HG03103 (cell line): Measurements from ENCODE around the gene CMTR1.

Experiments
- ATAC-seq: cut with Tn5 transposase; IDR thresholded peaks from one replicate; pipeline ENCODE4 v1.9.1; 2021; ENCODE audit warnings: low read depth; ENCODE audit not compliant: unreplicated experiment

CMTR1 gene

DNA sequence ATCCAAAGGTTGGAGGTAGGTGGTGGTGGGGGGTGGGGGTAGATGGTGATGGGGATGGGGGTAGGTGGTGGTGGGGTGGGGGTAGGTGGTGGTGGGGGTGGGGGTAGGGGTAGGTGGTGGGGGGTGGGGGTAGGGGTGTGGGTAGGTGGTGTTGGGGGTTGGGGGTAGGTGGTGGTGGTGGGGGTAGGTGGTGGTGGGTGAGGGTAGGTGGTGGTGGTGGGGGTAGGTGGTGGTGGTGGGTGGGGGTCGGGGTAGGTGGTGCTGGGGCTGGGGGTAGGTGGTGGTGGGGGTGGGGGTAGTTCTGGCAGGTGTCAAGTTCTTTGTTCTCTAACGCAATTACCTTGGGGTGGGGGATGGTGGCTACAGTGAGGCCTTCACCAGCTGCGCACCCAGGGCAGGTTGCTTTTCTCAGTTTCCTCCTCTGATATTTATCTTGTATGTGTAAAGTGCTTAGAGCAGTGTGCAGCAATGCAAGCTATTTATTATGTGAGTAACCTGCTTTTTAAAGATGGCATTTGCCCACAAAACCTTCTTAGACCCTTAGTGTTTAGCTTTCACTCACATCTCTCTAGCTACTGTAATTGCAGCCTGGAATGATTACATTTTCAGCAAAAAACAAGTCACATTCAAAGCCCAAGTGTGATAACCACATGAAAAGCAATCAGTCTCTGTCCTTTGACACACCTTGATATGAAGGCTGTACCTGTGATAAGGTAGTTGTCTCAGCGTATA is 74.8 kb downstream of the CMTR1 start:
- no peak for ATAC-seq

DNA sequence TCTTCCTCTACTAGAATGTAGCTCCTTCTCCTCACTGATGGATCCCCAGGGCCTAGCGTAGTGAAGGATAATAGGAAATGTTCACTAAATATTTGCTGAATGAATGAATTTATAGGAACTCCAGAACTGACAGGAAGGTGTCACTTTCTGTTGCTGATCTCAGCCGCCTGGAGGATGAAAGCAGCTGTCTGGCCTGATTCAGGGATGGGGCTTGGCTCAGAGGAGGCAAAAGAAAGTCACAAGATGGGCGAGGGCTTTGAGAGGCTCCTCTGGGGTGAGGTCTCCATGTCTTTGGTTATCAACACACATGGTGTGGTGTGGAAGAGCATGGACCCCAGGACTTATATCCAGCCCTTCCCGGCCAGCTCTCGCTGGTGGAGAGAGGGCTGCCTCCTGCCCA is 78.2 kb downstream of the CMTR1 start:
- ATAC-seq = no peak

DNA sequence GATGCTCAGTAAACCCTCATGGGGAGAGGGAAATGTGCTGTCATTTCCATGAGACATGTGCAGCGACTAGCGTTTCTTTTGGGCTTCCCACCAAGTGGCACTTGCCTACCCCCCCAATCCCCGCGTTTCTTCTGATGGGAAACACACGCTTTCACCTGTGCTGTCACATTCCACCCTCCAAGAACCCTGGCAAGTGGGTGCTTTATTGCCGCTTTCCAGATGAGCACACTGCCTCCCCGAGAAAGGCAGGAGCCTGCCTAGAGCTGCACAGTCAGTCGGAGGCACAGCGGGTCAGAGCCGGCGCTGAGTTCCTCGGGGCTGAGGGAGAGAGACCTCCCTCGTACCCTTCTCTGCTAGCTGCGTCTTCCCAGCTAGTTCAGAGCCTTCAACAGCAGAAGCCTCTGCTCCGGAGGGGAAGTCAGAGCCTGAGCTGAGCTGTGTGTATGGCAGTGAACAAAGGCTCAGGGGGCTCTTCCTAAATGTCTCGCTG is 78.9 kb downstream of the CMTR1 start:
- ATAC-seq = no peak

DNA sequence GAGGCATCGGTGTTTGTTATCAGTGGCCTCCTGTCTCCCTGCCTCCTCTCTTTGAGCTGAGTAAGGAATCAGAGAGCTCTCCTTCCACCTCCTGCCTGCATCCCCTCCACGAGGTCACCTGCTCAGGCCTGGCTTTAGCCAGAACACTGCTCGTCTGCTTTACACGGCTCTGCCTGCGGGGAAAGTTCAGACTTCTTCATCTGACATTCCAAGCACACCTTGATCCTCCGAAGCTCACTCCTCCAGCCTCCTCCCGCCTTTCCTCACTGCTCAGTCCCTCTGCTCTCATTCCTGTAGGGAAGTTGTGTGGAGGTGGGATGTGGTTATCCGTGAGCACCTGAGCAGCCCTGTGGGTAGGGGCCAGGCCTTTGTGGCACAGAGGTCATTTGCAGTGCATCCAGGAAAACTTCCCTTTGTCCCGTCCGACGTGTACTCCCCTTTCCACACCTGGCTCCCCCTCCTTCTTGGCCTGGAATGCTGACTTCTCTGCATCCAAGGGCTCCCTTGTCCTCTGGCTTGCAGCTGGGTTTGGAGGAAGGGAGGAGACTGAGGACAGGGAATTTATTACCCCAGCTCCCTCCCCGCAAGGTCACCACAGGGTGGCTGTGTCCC is 79.5 kb downstream of the CMTR1 start:
- ATAC-seq = no peak

DNA sequence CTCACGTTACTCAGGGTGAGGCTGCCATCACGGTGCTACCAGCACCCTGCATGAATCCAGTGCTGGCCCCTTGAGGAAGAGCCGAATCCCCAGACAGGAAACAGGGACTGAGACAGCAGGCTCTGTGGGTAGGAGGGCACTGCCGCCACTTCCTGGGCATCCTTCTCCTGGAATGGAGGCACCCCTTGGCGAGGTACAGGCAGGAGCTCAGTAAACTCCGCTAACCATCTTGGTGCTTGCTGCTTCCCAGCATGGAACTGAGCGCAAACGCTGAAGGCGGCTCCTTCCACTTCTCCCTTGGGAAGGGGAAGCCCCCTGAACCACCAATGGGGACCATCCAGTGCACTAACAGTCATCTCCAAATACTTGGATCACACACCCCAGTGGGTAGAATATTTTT is 80.1 kb downstream of the CMTR1 start:
- no peak for ATAC-seq

DNA sequence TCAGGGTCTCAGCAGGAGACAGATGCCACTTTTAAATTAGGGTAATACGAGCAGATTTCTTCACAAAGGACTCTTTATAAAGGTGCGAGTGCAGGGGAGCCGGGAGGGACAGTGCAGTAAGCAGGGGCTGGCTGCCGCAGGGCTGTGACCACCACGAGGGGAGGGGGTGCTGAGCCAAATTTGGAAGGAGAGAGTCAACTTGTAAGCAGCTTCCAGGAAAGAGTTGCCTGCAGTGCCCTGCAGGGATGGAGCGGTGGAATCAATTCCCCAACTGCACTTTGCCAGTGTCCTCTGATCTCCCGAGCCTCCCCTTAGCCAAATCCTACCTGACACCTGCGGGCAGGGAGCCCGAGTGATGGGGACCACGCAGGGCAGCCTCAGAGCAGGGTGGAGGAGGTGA is 80.6 kb downstream of the CMTR1 start:
- no peak for ATAC-seq

DNA sequence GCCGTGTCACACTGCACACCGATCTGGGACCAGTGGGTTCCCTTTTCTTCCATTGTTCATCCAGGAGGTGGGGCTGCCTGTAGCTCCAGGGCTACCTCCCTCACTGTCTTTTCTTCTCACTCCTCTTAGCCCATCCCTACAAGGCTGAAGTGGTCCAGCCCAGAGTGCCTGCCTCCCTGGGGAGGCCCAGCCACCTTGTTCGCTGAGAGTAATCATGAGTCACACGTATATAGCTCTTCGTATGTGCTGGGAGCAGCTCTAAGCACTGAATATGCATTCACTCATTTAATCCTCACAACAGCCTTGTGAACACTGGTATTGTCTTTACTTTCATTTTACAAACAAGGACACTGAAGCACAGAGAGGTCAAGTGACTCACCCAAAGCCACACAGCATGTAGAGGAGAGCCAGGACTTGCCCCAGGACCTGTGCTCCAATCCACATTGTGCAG is 81.3 kb downstream of the CMTR1 start:
- ATAC-seq = no peak

DNA sequence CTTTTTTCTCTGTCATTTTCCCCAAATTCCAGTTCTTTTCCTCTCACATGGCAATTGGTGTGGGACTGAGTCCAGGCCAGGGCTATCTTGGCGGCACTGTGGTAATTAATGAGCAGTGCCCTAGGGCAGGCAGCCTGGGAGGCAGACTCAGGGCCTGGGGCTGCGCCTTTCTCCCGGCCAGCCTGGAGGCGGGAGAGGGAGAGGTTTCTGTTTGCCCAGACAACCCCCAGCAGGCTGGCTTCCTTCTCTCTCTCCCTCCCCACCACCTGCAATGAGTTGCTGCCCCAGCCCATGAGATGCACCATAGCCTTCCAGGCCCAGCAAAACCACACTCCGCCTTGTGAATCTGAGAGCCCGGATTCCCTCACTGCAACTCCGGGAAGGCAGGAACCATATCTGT is 81.8 kb downstream of the CMTR1 start:
- no peak for ATAC-seq

DNA sequence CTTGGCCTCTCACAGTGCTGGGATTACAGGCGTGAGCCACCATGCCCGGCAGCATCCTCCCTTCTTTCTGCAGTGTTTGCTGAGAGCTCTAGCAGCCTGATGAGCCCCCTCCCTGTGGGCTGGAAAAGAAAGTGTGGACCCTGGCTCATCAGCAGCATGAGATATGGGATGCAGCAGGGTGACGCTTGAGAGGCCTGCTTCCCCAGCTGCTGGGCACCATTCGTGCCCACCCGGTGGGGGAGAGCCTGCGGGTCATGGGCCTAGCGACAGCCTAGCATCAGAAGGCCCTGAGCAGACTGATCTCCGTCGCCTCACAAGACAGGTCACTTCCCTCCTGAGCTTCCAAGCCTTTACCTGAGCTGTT is 82.7 kb downstream of the CMTR1 start:
- no peak for ATAC-seq

DNA sequence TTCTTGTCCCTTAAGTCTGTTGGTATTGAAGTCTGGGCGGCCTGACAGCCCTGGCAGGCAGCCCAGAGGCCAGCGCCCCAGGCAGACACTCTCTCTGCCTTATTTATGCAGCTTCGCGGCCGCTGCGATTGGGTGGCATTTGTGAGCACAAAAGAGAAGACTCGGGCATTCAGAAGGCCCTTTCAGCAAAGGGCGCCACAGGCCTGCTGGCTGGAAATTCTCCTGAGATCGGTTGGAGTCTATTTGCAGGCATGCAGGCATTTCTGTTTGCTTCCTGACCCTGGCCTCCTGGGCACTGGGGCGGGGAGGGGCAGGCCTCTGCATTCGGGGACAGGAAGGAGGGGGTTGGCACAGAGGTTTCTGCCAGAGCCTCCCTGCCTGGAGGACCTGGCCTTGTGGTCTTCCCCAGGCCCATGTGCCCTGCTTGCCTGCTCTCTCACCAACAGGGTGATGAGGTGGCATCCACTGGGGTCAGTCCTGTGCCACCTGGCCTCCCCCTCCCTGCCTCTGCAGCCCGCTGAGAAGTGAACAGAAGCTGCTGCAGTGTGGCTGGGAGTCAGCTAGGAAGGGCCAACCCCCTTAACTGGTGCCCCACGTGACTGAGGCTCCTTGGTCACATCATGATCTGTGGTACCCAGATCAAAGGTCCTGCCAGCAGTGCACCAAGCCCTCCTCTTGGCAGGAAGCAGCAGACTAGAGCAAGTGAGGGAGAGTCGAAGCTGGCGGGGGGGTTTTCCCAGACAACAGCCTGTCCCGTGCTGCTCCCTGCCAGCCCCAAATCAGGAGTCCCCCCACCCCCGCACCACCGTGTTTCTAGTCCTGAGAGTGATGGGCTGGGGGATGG is 83.3 kb downstream of the CMTR1 start:
- peak; percentile 44 for ATAC-seq

DNA sequence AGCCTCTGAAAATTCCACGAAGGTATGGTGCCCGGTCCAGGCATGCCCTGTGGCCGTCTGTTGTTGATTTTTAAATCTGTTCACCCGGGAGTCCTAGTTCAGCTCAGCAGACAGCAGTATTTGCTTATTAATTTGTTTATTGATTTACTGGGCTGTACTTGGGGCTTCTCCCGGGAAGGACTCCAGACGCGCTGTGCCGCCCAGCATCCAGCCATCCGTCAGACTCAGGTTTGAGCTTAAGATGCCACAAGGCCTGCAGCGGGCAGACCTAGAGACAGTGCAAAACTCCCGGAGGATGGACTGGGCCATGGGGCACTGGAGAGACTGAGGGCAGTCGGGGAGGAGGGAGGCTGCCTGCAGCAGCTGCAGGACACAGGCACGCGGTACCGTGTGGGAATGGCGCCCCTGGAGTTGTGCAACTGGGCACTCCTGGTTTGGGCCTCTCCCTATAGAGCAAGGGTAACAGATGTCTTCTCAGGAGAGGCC is 83.9 kb downstream of the CMTR1 start:
- ATAC-seq = peak; percentile 12

DNA sequence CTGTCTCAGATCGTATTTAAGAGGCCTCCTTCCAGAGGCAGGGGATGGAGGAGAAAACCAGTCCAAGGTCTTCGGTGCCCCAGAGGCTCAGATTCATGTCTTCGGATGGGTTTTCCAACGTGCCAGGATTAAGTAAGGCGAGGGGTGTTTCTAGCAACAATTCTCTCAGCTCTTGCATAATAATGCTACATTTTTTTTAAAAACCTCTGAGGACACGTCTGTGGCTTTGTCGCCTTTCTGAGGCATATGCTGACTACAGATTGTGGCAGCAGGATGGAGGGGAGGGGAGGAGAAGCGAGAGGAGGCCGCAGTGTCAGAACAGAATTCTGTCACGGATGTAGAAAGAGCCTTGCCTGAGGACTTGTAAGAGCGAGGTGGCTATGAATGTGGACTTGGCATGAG is 84.4 kb downstream of the CMTR1 start:
- peak; percentile 47 for ATAC-seq

DNA sequence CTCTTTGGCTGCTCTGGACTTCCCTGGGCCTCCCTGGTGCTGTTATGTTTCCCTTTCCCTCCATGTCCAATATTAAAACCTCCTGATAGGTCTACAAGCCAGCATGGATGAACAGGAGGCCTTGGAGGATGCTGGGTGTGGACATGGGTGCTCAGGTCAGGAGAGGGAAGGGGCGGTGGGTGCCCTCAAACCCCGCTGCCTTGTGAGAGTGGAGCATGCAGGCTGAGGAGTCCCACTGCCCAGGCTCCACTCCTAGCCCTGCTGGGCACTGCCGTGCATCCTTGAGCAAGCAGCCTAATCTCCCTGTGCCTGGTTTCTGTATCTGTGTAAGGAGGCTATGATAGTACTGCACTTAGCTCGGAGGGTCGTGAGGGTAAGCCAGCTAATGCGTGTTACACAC is 85.1 kb downstream of the CMTR1 start:
- no peak for ATAC-seq

DNA sequence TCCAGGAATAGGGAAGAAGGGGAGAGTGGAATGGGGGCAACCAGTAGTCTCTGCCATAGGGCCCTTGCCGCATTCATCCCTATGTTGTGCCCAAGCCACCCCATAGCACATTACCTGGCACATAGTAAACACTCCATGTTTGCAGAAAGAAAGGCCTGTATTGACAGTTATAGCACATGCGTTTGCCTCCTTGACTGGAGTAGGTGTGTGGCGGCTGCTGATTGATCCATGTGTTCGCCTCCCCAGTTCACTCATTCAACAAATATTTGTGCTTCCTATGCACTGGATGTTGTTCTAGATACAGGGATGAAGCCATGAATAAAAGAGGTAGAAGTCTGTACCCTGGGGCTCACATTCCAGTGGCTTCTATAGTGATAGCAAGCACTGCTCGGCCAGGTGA is 86.4 kb downstream of the CMTR1 start:
- ATAC-seq = no peak

DNA sequence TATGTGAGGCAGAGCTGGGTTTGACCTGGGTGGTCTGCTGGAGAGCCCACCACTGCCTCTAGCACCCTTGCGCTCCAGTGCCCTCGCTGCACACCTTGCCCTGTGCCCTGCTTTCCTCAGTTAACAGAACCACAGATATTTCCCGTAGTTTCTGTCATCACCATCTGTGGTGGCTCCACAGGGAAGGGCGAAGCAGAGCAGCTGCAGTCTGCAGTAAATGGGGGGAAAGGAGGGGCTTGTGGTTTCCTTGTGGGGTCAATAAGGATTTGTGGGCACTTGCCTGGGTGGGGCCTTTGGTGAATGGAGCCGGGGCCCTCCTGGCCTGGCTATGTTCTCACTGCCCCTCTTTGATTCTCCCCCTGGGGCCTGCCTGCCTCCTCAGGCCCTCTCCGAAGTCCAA is 87.9 kb downstream of the CMTR1 start:
- ATAC-seq = no peak

DNA sequence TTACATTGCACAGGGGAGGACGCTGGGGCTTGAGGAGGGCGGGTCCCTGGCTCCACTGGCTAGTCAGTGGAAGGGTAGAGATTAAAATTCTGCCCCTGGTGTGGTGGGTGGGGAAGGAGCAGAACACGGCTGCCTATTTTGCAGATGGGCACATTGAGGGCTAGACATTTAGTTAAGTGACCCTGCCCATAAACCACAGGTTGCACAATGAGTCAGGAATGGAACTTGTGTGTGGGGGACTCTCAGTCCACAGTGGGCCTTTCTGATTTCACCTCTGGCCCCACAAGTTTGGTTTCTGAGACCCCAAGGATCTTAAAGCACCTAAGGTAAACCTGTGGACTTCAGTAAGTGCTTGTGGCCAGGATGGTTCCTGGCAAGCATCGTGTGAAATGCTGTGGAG is 88.7 kb downstream of the CMTR1 start:
- no peak for ATAC-seq

DNA sequence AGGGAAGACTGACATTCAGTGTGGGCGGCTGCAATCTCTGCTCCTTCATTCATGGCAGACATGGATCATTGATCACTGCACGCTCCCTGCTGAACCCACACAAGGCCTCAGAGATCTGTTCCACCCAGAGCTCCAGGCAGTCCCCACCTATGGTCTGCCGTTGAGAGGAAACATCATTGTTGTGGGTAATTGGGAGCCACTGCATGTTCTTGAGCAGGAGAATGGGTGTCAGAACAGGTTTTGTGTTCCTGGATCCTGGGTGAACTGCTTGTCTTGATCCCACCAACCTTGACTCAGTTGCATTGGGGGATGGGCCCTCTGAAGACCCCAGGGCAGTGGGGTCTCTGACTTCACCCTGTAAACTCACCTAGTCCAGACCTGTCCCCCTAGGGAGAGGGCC is 89.8 kb downstream of the CMTR1 start:
- no peak for ATAC-seq

DNA sequence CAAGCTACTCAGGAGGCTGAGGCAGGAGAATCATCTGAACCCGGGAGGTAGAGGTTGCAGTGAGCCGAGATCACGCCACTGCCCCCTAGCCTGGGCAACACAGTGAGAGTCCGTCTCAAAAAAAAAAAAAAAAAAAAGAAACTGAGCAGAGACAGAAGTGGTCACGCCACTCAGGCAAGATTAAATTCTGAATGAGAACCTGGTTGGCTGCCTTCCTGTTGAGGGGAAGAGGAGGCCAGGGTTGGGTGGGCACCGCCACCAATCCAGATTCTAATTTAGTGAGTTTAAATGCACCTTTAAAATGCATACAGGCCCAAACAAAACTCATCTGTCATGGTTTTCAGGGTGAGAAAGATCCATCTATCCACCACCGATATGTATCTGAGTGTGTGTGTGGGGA is 90.4 kb downstream of the CMTR1 start:
- ATAC-seq = no peak

DNA sequence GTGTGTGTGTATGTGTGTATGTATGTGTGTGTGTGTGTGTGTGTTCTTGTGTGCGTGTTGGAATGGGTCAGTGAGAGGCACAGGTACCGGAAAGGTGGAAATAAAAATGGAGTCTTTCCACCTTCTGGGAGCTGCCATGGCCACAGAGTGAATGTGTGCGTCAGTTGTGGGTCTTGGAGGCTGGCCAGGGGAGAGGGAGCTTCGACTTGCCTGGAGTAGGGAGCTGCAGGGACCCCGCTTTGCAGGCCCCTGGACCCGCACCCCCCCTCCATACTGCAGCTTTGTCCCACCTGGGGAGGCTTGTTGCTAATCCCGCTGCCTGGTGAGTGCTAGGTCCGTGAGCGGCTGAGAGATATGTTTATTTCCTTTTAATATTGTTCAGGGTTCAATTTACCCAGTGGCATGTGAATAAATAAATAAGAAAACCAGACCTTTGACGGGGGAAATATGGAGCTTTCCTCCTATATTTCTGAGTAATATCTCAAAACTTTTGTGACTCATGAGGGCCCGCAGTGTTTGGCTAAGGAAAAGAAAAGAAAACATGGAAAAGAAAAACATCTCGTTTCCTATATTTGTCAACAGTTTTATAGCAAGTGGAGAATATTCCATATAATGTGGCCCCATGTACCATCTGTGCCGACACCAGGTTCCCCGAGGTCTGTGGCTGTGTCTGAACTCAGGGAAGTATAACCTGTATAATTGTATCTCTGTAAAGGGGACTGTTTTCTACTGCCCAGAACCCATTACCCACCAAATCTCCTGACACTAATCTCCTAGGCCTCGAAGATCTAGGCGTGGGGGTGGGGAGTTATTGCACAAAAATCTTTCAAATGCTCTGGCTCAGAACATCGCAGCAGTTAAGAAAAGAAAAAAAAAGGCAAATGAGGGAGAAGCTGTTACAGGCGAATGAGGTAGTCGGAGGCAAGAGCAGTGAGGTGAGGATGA is 91.3 kb downstream of the CMTR1 start:
- ATAC-seq = no peak

DNA sequence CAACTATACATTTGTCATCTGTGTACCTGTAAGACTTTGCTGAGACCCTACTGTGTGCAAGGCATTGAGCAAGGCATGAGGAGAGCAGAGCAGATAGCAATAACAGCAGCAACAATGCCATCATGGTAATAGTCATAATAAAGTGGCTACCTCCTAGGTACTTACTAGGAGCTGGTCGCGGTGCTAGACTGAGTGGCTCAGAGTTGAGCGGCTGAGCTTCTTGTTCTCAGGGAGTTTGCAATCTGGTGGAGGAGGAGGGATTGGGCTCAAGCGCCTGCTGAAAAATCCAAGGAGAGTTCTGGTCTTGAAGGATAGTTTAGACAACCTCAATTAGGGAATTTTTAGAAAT is 91.9 kb downstream of the CMTR1 start:
- ATAC-seq = no peak
